Activated CD8-positive, alpha-beta T cell treated with anti-CD3 and anti-CD28 coated beads, Interleukin-2, amount 10 ng/mL, durations not matched to agents 7 days and 5 days (primary cell): ENCODE results near the gene DTNB. TPM values are rescaled to one million over a fixed set of nuclear protein-coding genes. Genes with fewer than 3 reads are reported as not detected.
A peak's percentile ranks its signal among the peaks of the same experiment; 100 is the strongest.
"Not testable (repeated sequence)": the region's sequence is repeated elsewhere in the genome, so short reads cannot be mapped to it uniquely, and the experiment has no call there.

Source experiments
- ATAC-seq: fragments of 150-1000 bp; cut with Tn5 transposase; one replicate; pipeline ENCODE4 v1.10.0; 2021; ENCODE audit warnings: moderate library complexity
- CTCF ChIA-PET: fragments of 350-600 bp; sonication (Branson Sonifier 250); formaldehyde crosslinking; loops from one replicate; lab custom pipeline; 2021; ENCODE audit warnings: antibody characterized with exemption; lab: Charles Lee
- POLR2A ChIA-PET: fragments of 350-600 bp; sonication (Branson Sonifier 250); formaldehyde crosslinking; loops from one replicate; lab custom pipeline; 2021; ENCODE audit warnings: antibody characterized with exemption; lab: Charles Lee
- DNase-seq: peaks from one replicate; pipeline ENCODE4 v3.0.0-alpha.2; 2020
- H3K27ac Mint-ChIP-seq: one replicate; pipeline ENCODE4 v1.8.0; 2021; ENCODE audit warnings: mild to moderate bottlenecking, mixed read lengths
- H3K27me3 Mint-ChIP-seq: one replicate; pipeline ENCODE4 v1.8.0; 2021; ENCODE audit warnings: low read depth, mixed read lengths
- H3K36me3 Mint-ChIP-seq: one replicate; pipeline ENCODE4 v1.8.0; 2021; ENCODE audit warnings: low read depth, mixed read lengths
- H3K4me1 Mint-ChIP-seq: one replicate; pipeline ENCODE4 v1.8.0; 2021; ENCODE audit warnings: low read depth, mixed read lengths
- H3K4me3 Mint-ChIP-seq: one replicate; pipeline ENCODE4 v1.8.0; 2021; ENCODE audit warnings: mild to moderate bottlenecking, mixed read lengths
- H3K9me3 Mint-ChIP-seq: one replicate; pipeline ENCODE4 v1.8.0; 2022; ENCODE audit warnings: mixed read lengths; ENCODE audit not compliant: insufficient read depth
- total RNA-seq, 2 experiments: library from RNA; stranded (reverse); gene quantifications; one replicate each; pipeline ENCODE4 v1.2.3, GENCODE V29; 2021

The DTNB gene
- total RNA-seq, 2 experiments from 2014 or later: 29.2 to 31.2 TPM

DNA sequence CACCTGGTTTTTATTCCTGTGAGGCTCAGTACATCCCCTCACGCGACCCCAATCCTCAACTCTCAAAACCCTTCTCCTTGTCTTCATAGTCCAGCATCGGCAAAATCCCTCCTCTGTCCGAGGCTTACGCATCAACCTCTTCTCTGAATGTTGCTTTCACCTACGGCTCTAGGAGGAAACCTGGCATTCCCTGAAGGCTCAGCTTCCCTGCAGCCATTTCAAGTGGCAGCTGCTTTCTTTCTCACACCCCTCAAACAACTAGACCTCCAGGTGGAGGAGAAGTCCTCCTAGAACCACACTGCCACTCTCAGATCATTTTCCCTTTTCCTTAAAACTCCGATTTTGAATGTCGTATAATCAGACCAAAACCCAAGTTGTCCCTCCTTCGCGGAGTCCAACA lies 114.2 kb downstream of the DTNB start:
- Mint-ChIP-seq H3K9me3 (no peaks in the 10 kb centered on the region), H3K27me3 (no peaks in the 10 kb centered on the region), H3K36me3 (peaks cover 20% of the 10 kb centered on the region), H3K27ac (peak overlapping the region; percentile 92), H3K4me1 (peaks cover 44% of the 10 kb centered on the region), H3K4me3 (peak overlapping the region; percentile 26)
- DNase-seq: no peak
- no peak for ATAC-seq
- ChIA-PET POLR2A (interaction anchor here (0.6 to 2.1 kb wide), 2 partner anchors 197 to 279 kb away, joined by 3 to 7 read pairs; no protein-coding TSS in a partner anchor), CTCF (interaction anchor here (1.5 to 4.3 kb wide), 6 partner anchors 8 to 246 kb away, joined by 5 to 37 read pairs (median 8); no protein-coding TSS in a partner anchor)

- DNase-seq: peak; percentile 68
- H3K27ac Mint-ChIP-seq: peak overlapping the region; percentile 92
- peak; percentile 98 for ATAC-seq
- peaks cover 16% of the 10 kb centered on the region for H3K36me3 Mint-ChIP-seq
- H3K9me3 Mint-ChIP-seq: no peaks in the 10 kb centered on the region
- no peaks in the 10 kb centered on the region for H3K27me3 Mint-ChIP-seq
- H3K4me1 Mint-ChIP-seq: peaks cover 44% of the 10 kb centered on the region
- CTCF ChIA-PET: interaction anchor here (0.8 to 4.3 kb wide), 17 partner anchors 9 to 425 kb away, joined by 3 to 37 read pairs (median 5); no protein-coding TSS in a partner anchor
- peak overlapping the region; percentile 35 for H3K4me3 Mint-ChIP-seq
- POLR2A ChIA-PET: interaction anchor here (0.7 to 2.1 kb wide), 8 partner anchors 9 to 320 kb away, joined by 3 to 7 read pairs (median 4); partner anchors contain the start of gene ASXL2
Observed at GRCh38 chr2:25558262-25558661, 115.1 kb downstream of the DTNB start.

GRCh38 chr2:25557179-25558036 lies 116.0 kb downstream of the DTNB start:
- Mint-ChIP-seq H3K36me3 (peaks cover 16% of the 10 kb centered on the region), H3K4me3 (no peak overlapping the region), H3K27me3 (no peaks in the 10 kb centered on the region), H3K27ac (peak overlapping the region; percentile 92), H3K4me1 (peaks cover 44% of the 10 kb centered on the region), H3K9me3 (no peaks in the 10 kb centered on the region)
- ATAC-seq (no peak), DNase-seq (no peak)
- ChIA-PET CTCF (interaction anchor here (0.8 to 4.3 kb wide), 15 partner anchors 9 to 307 kb away, joined by 3 to 37 read pairs (median 6); no protein-coding TSS in a partner anchor), POLR2A (interaction anchor here (0.6 to 2.1 kb wide), 7 partner anchors 10 to 321 kb away, joined by 3 to 7 read pairs (median 3); partner anchors contain the start of gene ASXL2)

GRCh38 chr2:25552318-25552717 lies 121.1 kb downstream of the DTNB start:
- Mint-ChIP-seq H3K27me3 (no peaks in the 10 kb centered on the region), H3K36me3 (peaks cover 4% of the 10 kb centered on the region), H3K9me3 (no peaks in the 10 kb centered on the region), H3K27ac (no peak overlapping the region), H3K4me1 (peaks cover 20% of the 10 kb centered on the region), H3K4me3 (no peak overlapping the region)
- DNase-seq (no peak), ATAC-seq (no peak)
- ChIA-PET CTCF (interaction anchor here (2.2 kb wide), 1 partner anchor 14 kb away, joined by 14 read pairs; no protein-coding TSS in a partner anchor), POLR2A (interaction anchor here (0.6 to 1.1 kb wide), 2 partner anchors 190 to 199 kb away, joined by 3 read pairs; no protein-coding TSS in a partner anchor)

DNA sequence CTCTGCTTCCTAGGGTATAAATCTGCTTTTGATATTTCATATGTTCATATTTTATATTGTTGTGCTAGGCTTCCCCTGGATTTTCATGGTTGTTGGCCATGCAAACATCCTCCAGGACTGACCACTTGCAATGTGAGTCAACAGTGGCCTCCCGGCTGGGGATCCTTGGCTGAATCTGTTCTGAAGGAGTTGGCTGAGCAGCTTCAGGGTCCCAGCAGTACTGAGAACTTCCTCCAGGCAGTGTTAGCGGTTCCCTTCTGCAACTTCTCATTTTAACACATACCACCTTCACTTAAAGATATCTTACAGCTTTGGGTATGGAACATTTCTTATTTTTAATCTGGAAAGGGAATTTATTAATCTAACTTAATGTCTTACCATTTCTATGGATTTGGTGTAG lies 122.1 kb downstream of the DTNB start:
- DNase-seq: no peak
- POLR2A ChIA-PET: no interaction called here
- no peak overlapping the region for H3K27ac Mint-ChIP-seq

GRCh38 chr2:25549571-25549970 lies 123.8 kb downstream of the DTNB start:
- H3K4me3 Mint-ChIP-seq, DNase-seq, H3K27me3 Mint-ChIP-seq, CTCF ChIA-PET, H3K36me3 Mint-ChIP-seq, H3K9me3 Mint-ChIP-seq, H3K27ac Mint-ChIP-seq, ATAC-seq: not testable (repeated sequence)
- POLR2A ChIA-PET: interaction anchor here (1.0 kb wide), 1 partner anchor 9 kb away, joined by 5 read pairs; no protein-coding TSS in a partner anchor
- H3K4me1 Mint-ChIP-seq: peaks cover 15% of the 10 kb centered on the region

More for the DNA sequence above, 122.1 kb downstream of the DTNB start:
- Mint-ChIP-seq H3K9me3 (no peaks in the 10 kb centered on the region), H3K4me3 (no peak overlapping the region), H3K36me3 (peaks cover 4% of the 10 kb centered on the region), H3K4me1 (peaks cover 11% of the 10 kb centered on the region), H3K27me3 (no peaks in the 10 kb centered on the region)
- ATAC-seq: no peak
- CTCF ChIA-PET: interaction anchor here (0.8 to 2.2 kb wide), 2 partner anchors 15 to 56 kb away, joined by 3 to 14 read pairs; no protein-coding TSS in a partner anchor

DNA sequence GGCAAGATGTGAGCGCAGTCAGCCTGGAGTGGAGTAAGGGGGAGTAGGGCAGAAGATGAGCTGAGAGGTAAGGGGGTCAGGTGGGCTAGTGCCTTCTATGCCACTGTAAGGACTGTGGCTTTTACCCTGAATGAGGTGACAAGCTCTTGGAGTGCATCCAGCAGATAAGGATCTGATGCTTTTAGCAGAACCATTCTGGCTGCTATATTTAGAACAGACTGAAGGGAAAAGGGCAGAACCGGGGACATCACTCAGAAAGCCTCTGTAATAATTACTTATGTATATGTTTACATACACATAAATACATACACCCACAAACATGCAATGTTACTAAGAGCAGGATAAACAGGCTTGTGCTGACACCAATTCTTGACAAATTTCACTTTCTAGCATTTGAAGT lies 124.8 kb downstream of the DTNB start:
- H3K4me3 Mint-ChIP-seq: no peak overlapping the region
- H3K27me3 Mint-ChIP-seq: no peaks in the 10 kb centered on the region
- H3K27ac Mint-ChIP-seq: no peak overlapping the region
- ATAC-seq: no peak
- H3K4me1 Mint-ChIP-seq: peaks cover 17% of the 10 kb centered on the region
- no peak for DNase-seq
- CTCF ChIA-PET: no interaction called here
- no peaks in the 10 kb centered on the region for H3K9me3 Mint-ChIP-seq
- H3K36me3 Mint-ChIP-seq: peaks cover 4% of the 10 kb centered on the region
- POLR2A ChIA-PET: no interaction called here

GRCh38 chr2:25546852-25547251 lies 126.5 kb downstream of the DTNB start:
- H3K27ac Mint-ChIP-seq: no peak overlapping the region
- ATAC-seq: no peak
- ChIA-PET POLR2A (no interaction called here), CTCF (interaction anchor here (1.2 to 1.7 kb wide), 2 partner anchors 11 to 20 kb away, joined by 6 to 7 read pairs; no protein-coding TSS in a partner anchor)
- H3K27me3 Mint-ChIP-seq: no peaks in the 10 kb centered on the region
- no peaks in the 10 kb centered on the region for H3K9me3 Mint-ChIP-seq
- no peak for DNase-seq
- H3K36me3 Mint-ChIP-seq: peaks cover 4% of the 10 kb centered on the region
- H3K4me1 Mint-ChIP-seq: peaks cover 11% of the 10 kb centered on the region
- H3K4me3 Mint-ChIP-seq: no peak overlapping the region

GRCh38 chr2:25545899-25546298 lies 127.5 kb downstream of the DTNB start:
- Mint-ChIP-seq H3K36me3 (peaks cover 4% of the 10 kb centered on the region), H3K4me3 (no peak overlapping the region), H3K27me3 (no peaks in the 10 kb centered on the region), H3K4me1 (peaks cover 11% of the 10 kb centered on the region), H3K27ac (no peak overlapping the region), H3K9me3 (no peaks in the 10 kb centered on the region)
- DNase-seq (no peak), ATAC-seq (no peak)
- CTCF ChIA-PET: interaction anchor here (1.2 to 1.7 kb wide), 3 partner anchors 12 to 184 kb away, joined by 4 to 7 read pairs (median 6); no protein-coding TSS in a partner anchor
- POLR2A ChIA-PET: no interaction called here

DNA sequence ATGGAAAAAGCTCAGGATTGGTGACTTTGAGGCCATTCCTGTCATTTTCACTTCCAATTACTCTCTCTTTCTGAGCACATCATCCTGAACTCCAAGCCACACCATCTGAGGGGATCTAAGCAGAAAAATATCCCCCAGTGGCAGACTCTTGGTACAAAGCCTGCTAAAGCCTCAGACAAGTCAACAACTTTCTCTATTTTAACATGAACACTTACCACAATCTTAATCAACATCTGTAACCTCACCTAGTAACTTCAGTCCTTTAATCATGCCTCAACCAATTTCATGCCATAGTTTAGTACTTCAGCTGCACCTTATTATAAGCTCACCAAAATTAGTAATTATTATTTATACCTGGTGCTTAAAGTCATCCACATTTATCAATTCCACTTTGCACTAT lies 128.9 kb downstream of the DTNB start:
- ATAC-seq: no peak
- POLR2A ChIA-PET: no interaction called here
- CTCF ChIA-PET: interaction anchor here (1.3 to 2.2 kb wide), 2 partner anchors 14 to 182 kb away, joined by 4 to 9 read pairs; no protein-coding TSS in a partner anchor
- DNase-seq: no peak
- Mint-ChIP-seq H3K27ac (peak overlapping the region; percentile 32), H3K4me3 (no peak overlapping the region), H3K9me3 (no peaks in the 10 kb centered on the region), H3K36me3 (peaks cover 4% of the 10 kb centered on the region), H3K27me3 (no peaks in the 10 kb centered on the region), H3K4me1 (peaks cover 11% of the 10 kb centered on the region)

DNA sequence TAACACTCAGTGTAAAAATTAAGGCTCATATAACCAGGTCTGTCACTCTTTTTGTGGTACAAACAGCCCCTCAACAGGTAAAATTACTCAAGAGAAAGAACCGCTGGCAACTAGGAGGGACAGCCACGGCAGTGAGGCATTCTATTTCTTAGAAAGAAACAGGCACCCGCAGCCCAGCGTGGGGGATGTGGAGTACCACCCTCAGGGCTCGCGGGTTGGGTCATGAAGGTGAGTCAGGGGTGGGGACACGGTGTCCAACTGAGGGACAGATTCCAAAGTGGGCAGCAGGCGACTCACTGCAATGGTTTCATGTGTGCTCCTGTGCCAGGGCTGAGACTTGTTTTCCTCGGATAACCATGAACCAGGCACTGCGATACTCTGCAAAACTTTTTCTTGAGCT lies 129.4 kb downstream of the DTNB start:
- no peaks in the 10 kb centered on the region for H3K9me3 Mint-ChIP-seq
- H3K4me3 Mint-ChIP-seq: no peak overlapping the region
- H3K36me3 Mint-ChIP-seq: peaks cover 4% of the 10 kb centered on the region
- H3K27ac Mint-ChIP-seq: no peak overlapping the region
- peaks cover 11% of the 10 kb centered on the region for H3K4me1 Mint-ChIP-seq
- H3K27me3 Mint-ChIP-seq: no peaks in the 10 kb centered on the region
- CTCF ChIA-PET: interaction anchor here (2.2 kb wide), 1 partner anchor 14 kb away, joined by 9 read pairs; no protein-coding TSS in a partner anchor
- DNase-seq (no peak), ATAC-seq (no peak)
- POLR2A ChIA-PET: no interaction called here
